Inflammatory macrophage treated with lipopolysaccharide for 4 hours (primary cell): ENCODE measurements around the gene RHOB.
"Not testable (repeated sequence)": the region's sequence is repeated elsewhere in the genome, so short reads cannot be mapped to it uniquely, and the experiment has no call there.

Source experiments
- DNase-seq: peaks from one replicate; pipeline ENCODE4 v3.0.0-alpha.2; 2020

The RHOB gene

DNA sequence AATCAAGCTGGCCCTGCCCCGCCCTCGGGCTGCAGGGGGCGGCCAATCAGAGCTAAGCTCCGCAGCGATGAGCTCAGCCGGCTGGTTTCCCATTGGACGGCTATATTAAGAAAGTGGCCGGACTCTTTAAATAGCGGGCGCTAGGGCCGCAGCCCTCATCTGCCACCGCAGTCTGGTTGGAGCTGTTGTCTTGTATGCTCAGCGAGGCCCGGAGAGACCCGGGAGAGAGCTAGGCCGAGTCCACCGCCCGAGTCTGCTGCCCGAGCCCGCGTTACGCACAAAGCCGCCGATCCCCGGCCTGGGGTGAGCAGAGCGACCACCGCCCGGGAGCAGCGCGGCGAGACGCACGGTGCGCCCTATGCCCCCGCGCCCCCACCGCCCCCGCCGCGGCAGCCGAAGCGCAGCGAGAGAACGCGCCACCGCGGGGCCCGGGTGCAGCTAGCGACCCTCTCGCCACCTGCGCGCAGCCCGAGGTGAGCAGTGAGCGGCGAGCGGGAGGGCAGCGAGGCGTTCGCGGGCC is at the start of gene RHOB:
TSS of gene RHOB (plus strand) at position 158 of the 520 bp plus-strand sequence. CDS start 392 bp downstream, outside the sequence.
- peak; percentile 100 for DNase-seq

DNA sequence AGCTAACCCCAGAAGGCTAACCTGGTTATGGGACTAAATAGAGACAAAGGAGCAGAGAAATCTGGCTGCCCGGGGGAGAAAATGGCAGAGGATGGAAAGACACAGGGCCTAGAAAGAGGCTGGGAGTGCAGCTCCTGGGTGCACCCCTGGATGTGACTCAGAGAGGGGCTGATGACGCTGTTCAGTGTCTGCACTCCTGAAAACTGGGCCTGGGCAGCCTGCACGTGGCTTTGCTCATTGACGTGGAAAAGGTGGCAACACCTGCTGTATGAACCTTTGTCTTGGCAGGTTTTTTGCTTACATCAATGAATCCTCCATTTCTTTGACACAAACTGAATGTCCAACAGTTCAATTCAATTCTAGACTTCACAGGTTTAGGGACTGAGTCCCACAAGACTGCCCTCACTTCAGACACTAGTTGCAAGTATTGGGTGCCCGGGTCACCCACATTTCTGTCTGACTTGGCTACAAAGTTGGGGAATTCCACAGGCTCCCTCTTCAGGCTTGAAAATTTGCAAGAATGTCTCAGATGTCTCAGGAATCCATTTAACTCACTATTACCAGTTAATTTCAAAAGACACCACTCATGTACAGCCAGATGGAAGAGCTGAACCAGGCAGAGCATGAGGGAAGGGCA is 48.9 kb upstream of the RHOB start:
- DNase-seq = no peak

- DNase-seq = no peak
Measured at GRCh38 chr2:20398956-20399567, 47.8 kb upstream of the RHOB start.

DNA sequence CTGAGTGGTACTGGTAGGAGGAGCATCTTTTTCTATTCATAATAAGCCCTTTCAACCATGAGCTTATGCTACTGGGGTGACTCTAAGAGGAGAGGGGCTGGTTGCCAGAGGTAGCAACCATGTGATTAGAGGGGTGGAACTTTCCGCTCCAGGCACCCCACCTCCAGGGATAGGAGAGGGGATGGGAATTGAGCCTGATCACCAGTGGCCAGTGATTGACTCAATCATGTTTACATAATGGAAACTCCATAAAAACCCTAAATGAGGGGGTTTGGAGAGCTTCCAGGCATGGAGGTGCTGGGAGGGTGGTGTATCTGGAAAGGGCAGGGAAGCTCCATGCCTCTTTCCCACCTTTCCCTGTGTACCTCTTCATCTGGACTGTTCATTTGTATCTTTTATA is 46.6 kb upstream of the RHOB start:
- DNase-seq = no peak

GRCh38 chr2:20400787-20401488 is 45.9 kb upstream of the RHOB start:
- DNase-seq = no peak

DNA sequence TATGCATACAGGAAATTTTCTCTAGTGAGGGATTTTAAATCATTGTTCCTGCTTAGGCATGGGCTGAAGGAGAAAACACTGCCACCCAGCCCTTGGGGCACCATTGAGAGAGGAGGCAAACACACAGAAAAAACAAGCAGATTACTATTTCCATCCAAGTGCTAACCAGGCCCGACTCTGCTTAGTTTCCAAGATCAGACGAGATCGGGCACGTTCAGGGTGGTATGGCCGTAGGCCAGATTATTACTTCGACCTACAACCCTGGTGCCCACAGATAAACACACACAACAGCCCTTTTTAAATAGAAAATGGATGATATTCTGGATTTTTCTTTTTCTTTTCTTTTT is 45.4 kb upstream of the RHOB start:
- no peak for DNase-seq

DNA sequence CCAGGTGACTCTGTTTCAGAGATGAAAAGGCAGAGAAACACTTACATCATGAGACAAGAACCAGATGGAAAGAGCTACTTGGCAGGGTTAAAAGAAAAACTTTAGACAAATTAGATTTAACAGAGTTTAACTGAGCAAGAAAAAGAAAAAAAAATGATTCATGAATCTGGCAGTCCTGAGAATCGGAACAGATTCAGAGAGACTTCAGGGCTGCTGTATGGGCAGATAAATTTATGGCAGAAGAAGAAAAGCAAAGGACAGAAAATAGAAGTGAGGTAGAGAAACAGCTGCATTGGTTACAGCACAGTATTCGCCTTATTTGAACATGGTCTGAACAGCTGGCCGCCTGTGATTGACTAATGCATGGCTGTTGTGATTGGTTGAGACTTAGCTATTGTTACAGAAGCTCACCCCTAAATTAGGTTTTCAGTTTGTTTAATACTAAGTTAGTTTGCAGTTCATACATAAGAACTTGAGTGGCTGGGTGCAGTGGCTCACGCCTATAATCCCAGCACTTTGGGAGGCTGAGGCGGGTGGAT is 43.0 kb upstream of the RHOB start:
- DNase-seq = no peak

GRCh38 chr2:20404950-20405349 is 41.9 kb upstream of the RHOB start:
- no peak for DNase-seq

DNA sequence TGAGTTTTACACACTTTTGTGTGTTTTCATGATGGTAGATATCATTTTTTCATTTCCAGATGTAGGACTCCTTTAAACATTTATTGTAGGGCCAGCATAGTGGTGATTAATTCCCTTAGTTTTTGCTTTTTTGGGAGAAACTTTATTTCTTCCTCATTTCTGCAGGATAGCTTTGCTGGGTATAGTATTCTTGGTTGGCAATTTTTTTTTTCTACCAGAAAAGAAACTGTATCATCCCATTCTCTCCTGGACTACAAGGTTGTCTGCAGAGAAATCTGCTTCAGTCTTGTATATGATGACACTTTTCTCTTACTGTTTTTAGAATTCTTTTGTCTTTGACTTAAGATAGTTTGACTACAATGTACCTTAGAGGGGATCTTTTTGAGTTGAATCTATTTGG is 37.8 kb upstream of the RHOB start:
- no peak for DNase-seq

DNA sequence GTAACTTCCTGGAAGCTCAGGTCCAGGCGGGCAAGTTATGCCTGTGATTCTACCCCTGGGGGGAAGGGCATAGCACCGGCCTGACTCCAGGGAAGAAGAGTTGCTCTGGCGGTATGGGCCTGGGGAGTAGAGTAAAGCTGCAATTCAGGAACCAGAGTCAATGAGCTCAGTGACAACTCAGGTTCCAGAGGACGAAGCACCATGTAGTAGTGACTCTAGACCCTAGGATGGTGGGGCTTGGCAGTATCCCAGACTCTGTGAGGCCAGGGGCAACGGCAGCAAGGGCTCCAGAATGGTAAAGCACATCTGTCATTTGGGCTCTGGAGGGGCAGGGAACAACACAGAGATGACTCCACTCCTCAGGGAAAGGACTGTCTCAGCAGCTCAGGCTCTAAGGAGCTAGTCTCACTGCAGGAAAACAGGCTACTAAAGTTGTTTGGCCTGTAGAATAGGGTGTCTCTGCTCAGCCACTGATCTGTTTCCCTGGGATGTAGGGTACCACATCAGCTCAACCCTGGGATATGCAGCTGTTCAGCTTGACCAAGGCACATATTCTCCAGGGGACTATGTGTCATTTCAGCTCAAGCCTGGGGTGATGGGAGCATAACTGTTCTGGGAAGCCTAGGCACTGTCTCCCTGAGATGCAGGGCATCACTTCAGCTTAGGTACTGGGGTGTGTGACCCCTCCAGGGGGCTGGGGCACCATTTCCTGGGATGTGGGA is 36.2 kb upstream of the RHOB start:
- no peak for DNase-seq

GRCh38 chr2:20411361-20411894 is 35.4 kb upstream of the RHOB start:
- peak; percentile 82 for DNase-seq

GRCh38 chr2:20414806-20415205 is 32.1 kb upstream of the RHOB start:
- DNase-seq = no peak

DNA sequence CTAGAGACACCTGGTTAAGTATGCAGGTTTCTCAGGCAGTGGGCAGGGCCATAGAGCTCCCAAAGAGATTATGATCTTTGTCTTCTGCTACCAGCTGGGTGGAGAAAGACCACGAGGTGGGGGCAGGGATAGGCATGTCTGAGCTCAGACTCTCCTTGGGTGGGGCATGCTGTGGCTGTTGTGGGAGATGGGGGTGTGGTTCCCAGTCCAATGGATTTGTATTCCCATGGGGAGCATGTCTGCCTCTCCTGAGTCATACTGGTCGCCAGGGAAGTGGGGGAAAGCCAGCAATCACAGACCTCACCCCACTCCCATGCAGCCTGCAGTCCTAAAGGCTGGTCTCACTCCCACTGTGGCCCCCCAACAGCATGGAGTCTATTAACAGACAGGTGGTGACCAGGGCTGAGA is 31.4 kb upstream of the RHOB start:
- DNase-seq = no peak

DNA sequence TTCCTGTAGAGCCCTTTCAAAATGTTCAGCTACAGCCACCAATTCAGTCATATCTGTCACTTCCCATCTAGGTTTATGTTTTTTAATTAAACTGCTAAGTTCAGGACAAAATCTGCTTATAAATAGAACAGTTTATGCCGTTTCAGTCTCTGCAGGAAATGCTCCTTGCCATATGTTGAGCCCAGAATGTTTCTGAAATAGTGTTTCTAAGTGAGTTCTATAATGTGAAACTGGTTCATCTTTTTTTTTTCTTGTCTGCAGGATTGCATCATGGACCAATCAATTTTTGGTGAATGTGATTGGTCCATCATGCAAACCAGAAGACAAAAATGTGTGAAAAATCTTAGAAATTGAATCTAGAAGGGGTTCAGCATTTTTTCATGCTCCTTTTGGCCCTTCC is 30.2 kb upstream of the RHOB start:
- DNase-seq = no peak

- DNase-seq = not testable (repeated sequence)
Measured at GRCh38 chr2:20417230-20417821, 29.5 kb upstream of the RHOB start.

- DNase-seq = no peak
Measured at GRCh38 chr2:20418519-20418918, 28.4 kb upstream of the RHOB start.

DNA sequence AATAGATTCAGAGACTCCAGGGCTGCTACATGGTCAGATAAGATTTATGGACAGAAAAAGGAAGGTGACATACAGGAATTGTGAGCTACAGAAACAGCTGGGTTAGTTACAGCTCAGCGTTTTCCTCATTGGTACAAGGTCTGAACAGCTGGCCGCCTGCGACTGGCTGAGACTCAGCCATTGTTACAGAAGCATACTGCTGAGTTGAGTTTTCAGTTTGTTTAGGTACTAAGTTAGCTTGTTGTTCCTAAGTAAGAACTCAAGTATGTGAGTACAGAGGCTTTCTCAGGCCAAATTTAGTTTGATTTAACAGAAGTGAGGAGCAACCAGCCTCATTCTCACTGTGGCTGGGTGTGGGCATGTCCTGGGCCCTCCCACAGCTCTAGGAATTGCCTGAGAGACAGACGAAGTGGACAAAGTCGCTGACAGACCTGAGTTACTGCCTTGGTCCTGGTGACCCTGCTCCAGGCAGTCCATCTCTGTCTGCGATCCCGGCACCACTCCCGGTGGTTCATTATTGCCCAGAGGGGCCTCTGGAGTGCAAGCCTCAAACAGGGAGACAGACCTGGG is 27.8 kb upstream of the RHOB start:
- DNase-seq = no peak

DNA sequence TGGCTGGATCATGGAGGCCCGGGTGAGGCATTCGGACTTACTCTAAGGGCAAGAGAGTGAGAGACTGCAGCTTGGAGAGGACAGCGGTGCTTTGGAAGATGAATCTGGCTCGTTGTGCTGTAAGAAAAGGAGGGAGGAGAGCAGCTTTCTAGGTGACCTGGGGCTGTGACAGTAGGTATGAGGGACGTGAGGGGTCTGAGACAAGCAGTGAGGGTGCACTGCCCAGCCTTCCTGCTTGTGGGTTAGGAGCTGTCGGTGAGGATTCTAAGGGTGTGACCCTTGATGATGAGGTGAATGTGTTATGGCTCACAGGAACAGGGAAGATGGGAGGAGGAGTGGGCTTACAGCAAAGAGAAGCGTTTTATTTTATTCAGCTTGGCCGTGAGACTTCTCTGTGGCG is 27.1 kb upstream of the RHOB start:
- DNase-seq = no peak

DNA sequence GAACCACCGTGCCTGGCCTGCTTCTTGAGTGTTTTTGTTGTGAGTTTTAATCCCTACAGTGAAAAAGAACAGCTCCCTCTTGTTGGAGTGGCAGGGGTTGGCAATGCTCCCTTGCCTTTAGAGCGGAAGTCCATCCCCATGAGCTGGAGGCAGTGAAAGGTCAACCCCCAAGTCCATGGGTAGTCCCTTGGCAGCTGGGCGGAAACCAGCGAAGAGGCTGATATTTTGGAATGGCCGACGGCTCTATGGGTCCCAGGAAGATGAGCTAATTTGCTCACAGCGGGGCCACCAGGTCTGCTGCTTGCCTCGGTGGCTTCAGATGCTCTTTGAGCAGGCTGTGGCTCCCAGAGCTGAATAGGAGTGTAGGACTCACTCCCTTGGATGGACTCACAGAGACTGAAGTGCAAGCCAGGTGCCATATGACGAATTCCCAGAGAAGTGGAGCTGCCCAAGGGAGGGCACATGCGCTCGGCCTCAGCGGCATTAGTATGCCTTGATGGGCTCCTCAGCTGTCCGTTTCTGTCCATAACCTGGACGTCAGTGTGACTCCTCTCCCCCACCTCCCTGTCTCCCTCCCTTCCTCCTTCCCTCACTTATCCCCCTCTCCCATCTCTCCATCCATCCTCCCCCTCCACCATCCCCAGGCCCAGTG is 25.4 kb upstream of the RHOB start:
- no peak for DNase-seq

DNA sequence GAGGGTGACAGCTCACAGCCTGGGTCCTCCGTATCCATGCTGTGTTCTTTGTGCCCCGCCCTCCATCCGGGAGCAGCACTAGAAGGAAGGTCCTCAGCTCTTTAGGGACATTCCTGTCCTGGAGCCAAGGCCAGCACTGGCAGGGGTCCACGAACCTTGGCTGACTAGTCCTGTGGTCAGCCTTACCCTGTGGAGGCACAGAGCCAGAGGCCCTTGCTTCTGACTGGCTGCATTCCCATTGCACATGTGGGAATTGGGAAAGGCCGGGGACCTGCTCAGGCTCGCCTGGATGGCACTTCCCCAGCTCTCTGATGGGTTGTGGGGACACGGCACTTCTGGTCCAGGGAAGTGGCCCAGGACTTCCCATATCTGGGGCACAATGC is 24.9 kb upstream of the RHOB start:
- no peak for DNase-seq

GRCh38 chr2:20422402-20423271 is 24.2 kb upstream of the RHOB start:
- peak; percentile 30 for DNase-seq
